Kidney (tissue), 14 donors: Measurements from ENCODE around the gene TMEM208. TPM values are rescaled to one million over a fixed set of nuclear protein-coding genes. Genes with fewer than 3 reads are reported as not detected.

ENCODE experiments used
- DNase-seq, 5 donors: peaks; one replicate each; pipeline ENCODE4 v3.0.0-alpha.2; 2013 to 2020
- FAIRE-seq: peaks from 2 replicates; lab custom pipeline; 2012; peaks lifted over from hg19 to GRCh38; lab: Jason Lieb, UNC
- H3K27ac ChIP-seq, 2 donors: one replicate each; pipeline ENCODE4 v1.7.0; 2013; ENCODE audit warnings: low read depth in 2 of 2, low read length in 2 of 2, inconsistent platforms in 1 of 2
- H3K27me3 ChIP-seq: one replicate; pipeline ENCODE4 v1.7.1; 2013; ENCODE audit warnings: low read length, inconsistent platforms; ENCODE audit not compliant: control insufficient read depth, insufficient read depth
- H3K36me3 ChIP-seq, 3 donors: one replicate each; pipeline versions ENCODE4 v1.7.0 to v1.7.1; 2013; ENCODE audit warnings: low read length in 3 of 3, control low read depth in 1 of 3, inconsistent platforms in 1 of 3; ENCODE audit not compliant: insufficient read depth in 3 of 3, control insufficient read depth in 2 of 3
- H3K4me1 ChIP-seq, 3 donors: one replicate each; pipeline versions ENCODE4 v1.7.0 to v1.7.1; 2013; ENCODE audit warnings: low read length in 3 of 3, inconsistent platforms in 1 of 3, low read depth in 1 of 3; ENCODE audit not compliant: control insufficient read depth in 2 of 3, insufficient read depth in 2 of 3
- H3K4me3 ChIP-seq, 3 donors: one replicate each; pipeline versions ENCODE4 v1.7.0 to v1.8.1; 2013; ENCODE audit warnings: low read length in 3 of 3, control low read depth in 1 of 3, inconsistent platforms in 1 of 3
- H3K9ac ChIP-seq, 3 donors: one replicate each; pipeline versions ENCODE4 v1.7.0 to v1.7.1; 2013; ENCODE audit warnings: low read length in 3 of 3, control low read depth in 1 of 3, inconsistent platforms in 1 of 3
- H3K9me3 ChIP-seq, 3 donors: one replicate each; pipeline versions ENCODE4 v1.7.0 to v1.7.1; 2013; ENCODE audit warnings: low read length in 3 of 3, control low read depth in 1 of 3, inconsistent platforms in 1 of 3; ENCODE audit not compliant: control insufficient read depth in 2 of 3, insufficient read depth in 1 of 3
- intact Hi-C: fragments of 100-400 bp; cut with DNase I; formaldehyde crosslinking; loops from one replicate; pipeline ENCODE4 v1.11.1; 2022
- polyA plus RNA-seq: library from polyadenylated mRNA; stranded (reverse); fragments of 350-450 nt; fragmentation: Illumina TruSeq; extraction: RNeasy Lipid Tissue Mini Kit (QIAGEN cat#74804); gene quantifications from one replicate; pipeline ENCODE4 v1.2.3, GENCODE V29; 2014; ENCODE audit warnings: low read depth, low replicate concordance; ENCODE audit not compliant: insufficient read depth
- total RNA-seq: library from RNA; stranded (reverse); fragmentation: NEBNext Ultra II Directional; extraction: Animal tissue kit (Norgen Biotek cat#: 25700); gene quantifications from one replicate; pipeline ENCODE4 v1.2.1, GENCODE V29; 2021
- TF ChIP-seq, protein P1 (sequence below): IDR thresholded peaks from 3 replicates; pipeline ENCODE4 v1.5.1; 2012; ENCODE audit warnings: mild to moderate bottlenecking, moderate library complexity, borderline replicate concordance; ENCODE audit not compliant: insufficient read depth; ENCODE audit errors: extremely low read depth
- donor health status: control.
- donor health status: control.
- donor health status: control.
- donor health status: control.
- donor health status: control.
- donor health status: DM: yes; HTN: yes; CAD: no.
- donor health status: Normal renal cell carcinoma (clear cell type).

Gene TMEM208
- total and polyA plus RNA-seq, 2 donors from 2014 or later = 47.1 to 145 TPM

DNA sequence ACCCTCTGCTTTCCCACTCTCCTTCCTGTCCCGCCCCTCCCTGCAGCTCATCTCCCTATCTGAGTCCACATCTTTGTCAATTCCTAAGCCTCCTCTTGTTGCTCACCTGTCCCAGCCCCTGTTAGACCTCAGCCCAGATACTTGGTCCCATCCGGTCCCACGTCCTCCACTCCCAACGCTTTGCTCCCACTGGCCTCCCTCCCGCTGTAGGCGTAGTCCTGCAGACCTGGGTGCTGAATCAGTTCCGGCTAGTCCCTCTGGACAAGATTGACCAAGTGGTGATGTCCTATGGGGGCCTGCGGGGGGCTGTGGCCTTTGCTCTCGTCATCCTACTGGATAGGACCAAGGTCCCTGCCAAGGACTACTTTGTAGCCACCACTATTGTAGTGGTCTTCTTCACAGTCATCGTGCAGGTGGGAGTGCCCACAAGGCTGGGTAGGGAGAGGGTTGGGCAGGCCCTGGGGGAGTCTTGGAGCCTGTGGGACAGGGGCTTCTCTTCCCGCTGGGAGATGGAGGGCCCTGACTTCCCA lies 29.8 kb downstream of the TMEM208 start:
- TF ChIP-seq, protein P1, sequence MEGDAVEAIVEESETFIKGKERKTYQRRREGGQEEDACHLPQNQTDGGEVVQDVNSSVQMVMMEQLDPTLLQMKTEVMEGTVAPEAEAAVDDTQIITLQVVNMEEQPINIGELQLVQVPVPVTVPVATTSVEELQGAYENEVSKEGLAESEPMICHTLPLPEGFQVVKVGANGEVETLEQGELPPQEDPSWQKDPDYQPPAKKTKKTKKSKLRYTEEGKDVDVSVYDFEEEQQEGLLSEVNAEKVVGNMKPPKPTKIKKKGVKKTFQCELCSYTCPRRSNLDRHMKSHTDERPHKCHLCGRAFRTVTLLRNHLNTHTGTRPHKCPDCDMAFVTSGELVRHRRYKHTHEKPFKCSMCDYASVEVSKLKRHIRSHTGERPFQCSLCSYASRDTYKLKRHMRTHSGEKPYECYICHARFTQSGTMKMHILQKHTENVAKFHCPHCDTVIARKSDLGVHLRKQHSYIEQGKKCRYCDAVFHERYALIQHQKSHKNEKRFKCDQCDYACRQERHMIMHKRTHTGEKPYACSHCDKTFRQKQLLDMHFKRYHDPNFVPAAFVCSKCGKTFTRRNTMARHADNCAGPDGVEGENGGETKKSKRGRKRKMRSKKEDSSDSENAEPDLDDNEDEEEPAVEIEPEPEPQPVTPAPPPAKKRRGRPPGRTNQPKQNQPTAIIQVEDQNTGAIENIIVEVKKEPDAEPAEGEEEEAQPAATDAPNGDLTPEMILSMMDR = no peak
- H3K4me1 ChIP-seq = no peaks in the 10 kb centered on the region
- H3K36me3 ChIP-seq = no peaks in the 10 kb centered on the region
- no peak overlapping the region for H3K4me3 ChIP-seq
- intact Hi-C loops = loop anchor here (10.0 kb wide), 1 partner anchor 218 kb away; no protein-coding TSS in a partner anchor
- peak in 2 of 5 donors; percentile 27 to 39 for DNase-seq
- FAIRE-seq = no peak
- H3K9me3 ChIP-seq = no peaks in the 10 kb centered on the region
- no peaks in the 10 kb centered on the region for H3K27me3 ChIP-seq
- no peak overlapping the region for H3K27ac ChIP-seq
- H3K9ac ChIP-seq = no peak overlapping the region

DNA sequence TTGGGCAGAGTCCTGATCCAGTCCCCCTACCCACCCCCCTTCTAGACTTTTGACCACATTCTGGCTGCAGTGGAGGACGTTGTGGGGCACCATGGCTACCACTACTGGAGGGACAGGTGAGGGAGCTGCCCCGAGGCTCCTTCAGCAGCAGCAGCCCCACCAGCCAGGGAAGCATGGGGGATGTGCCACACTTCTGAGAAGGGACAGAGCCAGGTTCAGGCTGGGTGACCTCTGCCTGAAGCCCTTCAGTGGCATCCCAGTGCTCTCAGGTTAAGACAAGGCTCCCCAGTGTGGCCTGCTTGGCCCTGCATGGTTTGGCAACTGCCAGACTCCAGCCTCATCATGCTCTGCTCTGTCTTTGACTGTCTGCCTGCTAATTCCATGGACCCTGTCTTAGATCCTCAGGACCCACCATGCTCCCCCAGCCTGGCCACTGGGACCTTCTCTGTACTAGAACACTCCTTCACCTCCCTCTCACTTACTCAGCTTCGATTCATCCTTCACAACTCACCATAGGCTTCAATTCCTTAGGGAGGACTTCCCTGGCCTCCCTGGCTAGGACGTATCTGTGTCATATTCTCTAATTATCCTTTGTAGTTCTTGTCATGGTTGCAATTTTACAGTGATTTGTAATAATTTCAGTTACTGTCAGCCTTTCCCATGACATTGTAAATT lies 30.7 kb downstream of the TMEM208 start:
- no peak overlapping the region for H3K4me3 ChIP-seq
- H3K36me3 ChIP-seq = no peaks in the 10 kb centered on the region
- TF ChIP-seq, protein P1 = no peak
- no peak overlapping the region for H3K27ac ChIP-seq
- no peaks in the 10 kb centered on the region for H3K9me3 ChIP-seq
- no peak overlapping the region for H3K9ac ChIP-seq
- FAIRE-seq (no peak), DNase-seq (peak in 1 of 5 donors; percentile 32)
- no peaks in the 10 kb centered on the region for H3K4me1 ChIP-seq
- intact Hi-C loops = loop anchor here (10.0 kb wide), 1 partner anchor 217 kb away; no protein-coding TSS in a partner anchor
- H3K27me3 ChIP-seq = no peaks in the 10 kb centered on the region

DNA sequence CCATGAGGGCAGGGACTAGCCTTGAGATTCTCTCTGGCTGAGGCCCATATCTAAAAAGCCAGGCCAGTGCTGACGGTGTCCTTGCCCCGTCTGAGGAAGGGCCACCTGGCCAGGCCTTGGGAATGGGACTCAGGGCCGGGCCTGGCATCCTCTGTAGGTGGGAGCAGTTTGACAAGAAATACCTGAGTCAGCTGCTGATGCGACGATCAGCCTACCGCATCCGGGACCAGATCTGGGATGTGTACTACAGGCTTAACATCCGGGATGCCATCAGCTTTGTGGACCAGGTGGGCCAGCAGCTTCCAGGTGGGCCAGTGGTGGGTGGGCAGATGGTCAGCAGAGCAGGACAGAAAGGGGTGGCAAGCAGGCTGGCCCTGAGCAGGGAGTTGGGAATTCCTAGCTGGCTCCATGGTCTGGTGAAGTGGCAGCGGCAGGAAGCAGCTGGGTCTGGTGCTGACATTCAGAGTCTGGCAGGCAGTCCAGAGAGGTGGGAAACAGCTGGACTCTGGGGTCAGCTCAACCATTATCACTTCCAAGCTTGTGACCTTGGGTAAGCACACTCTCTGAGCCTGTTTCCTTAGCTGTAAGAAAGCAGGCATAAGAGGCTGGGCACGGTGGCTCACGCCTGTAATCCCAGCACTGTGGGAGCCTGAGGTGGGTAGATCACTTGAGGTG lies 31.4 kb downstream of the TMEM208 start:
- intact Hi-C loops = loop anchor here (10.0 kb wide), 1 partner anchor 217 kb away; no protein-coding TSS in a partner anchor
- H3K9ac ChIP-seq = no peak overlapping the region
- TF ChIP-seq, protein P1 = no peak
- DNase-seq (peak in 2 of 5 donors; percentile 23 to 65), FAIRE-seq (no peak)
- H3K27ac ChIP-seq = no peak overlapping the region
- H3K27me3 ChIP-seq = no peaks in the 10 kb centered on the region
- no peaks in the 10 kb centered on the region for H3K4me1 ChIP-seq
- H3K36me3 ChIP-seq = no peaks in the 10 kb centered on the region
- H3K9me3 ChIP-seq = no peaks in the 10 kb centered on the region
- H3K4me3 ChIP-seq = no peak overlapping the region
